GM21390 (cell line): ENCODE data around the gene TGM2.

Experiments
- ATAC-seq: cut with Tn5 transposase; IDR thresholded peaks from one replicate; pipeline ENCODE4 v1.9.1; 2021; ENCODE audit not compliant: unreplicated experiment

The TGM2 gene

GRCh38 chr20:38199501-38200390, 34.7 kb upstream of the TGM2 start:
- ATAC-seq = no peak

GRCh38 chr20:38198238-38198861, 33.3 kb upstream of the TGM2 start:
- no peak for ATAC-seq

- ATAC-seq = no peak
These were observed 32.5 kb upstream of the TGM2 start for GRCh38 chr20:38197619-38198018.

- ATAC-seq = no peak
These were observed 32.1 kb upstream of the TGM2 start for GRCh38 chr20:38197217-38197616.

GRCh38 chr20:38196592-38196991, 31.5 kb upstream of the TGM2 start:
- no peak for ATAC-seq

GRCh38 chr20:38196076-38196475, 31.0 kb upstream of the TGM2 start:
- no peak for ATAC-seq

- ATAC-seq = no peak
These were observed 30.5 kb upstream of the TGM2 start for GRCh38 chr20:38195521-38195920.

- ATAC-seq = no peak
These were observed 30.0 kb upstream of the TGM2 start for GRCh38 chr20:38194971-38195504.

- no peak for ATAC-seq
These were observed 28.6 kb upstream of the TGM2 start for GRCh38 chr20:38193586-38194105.

- no peak for ATAC-seq
These were observed 27.3 kb upstream of the TGM2 start for GRCh38 chr20:38192323-38192885.

GRCh38 chr20:38191654-38192053, 26.6 kb upstream of the TGM2 start:
- ATAC-seq = no peak

- no peak for ATAC-seq
These were observed 25.9 kb upstream of the TGM2 start for GRCh38 chr20:38190936-38191371.

GRCh38 chr20:38190166-38190565, 25.1 kb upstream of the TGM2 start:
- ATAC-seq = no peak

GRCh38 chr20:38187517-38187916, 22.4 kb upstream of the TGM2 start:
- ATAC-seq = no peak

GRCh38 chr20:38186788-38187221, 21.7 kb upstream of the TGM2 start:
- ATAC-seq = no peak

- no peak for ATAC-seq
These were observed 19.0 kb upstream of the TGM2 start for GRCh38 chr20:38184101-38184500.

- ATAC-seq = no peak
These were observed 16.9 kb upstream of the TGM2 start for GRCh38 chr20:38181971-38182370.

GRCh38 chr20:38181207-38181801, 16.2 kb upstream of the TGM2 start:
- no peak for ATAC-seq

- ATAC-seq = no peak
These were observed 15.7 kb upstream of the TGM2 start for GRCh38 chr20:38180781-38181180.

GRCh38 chr20:38179846-38180245, 14.8 kb upstream of the TGM2 start:
- no peak for ATAC-seq

GRCh38 chr20:38178581-38178980, 13.5 kb upstream of the TGM2 start:
- ATAC-seq = no peak
